Activated CD4-positive, alpha-beta T cell treated with anti-CD3 and anti-CD28 coated beads, Interleukin-2, Interleukin-6, amounts not matched to agents 100 ng/mL and 50 ng/mL, durations not matched to agents 16 hours and 8 hours (primary cell): ENCODE data around the gene LILRA5.
A peak's percentile ranks its signal among the peaks of the same experiment; 100 is the strongest.
"Not testable (repeated sequence)": the region's sequence is repeated elsewhere in the genome, so short reads cannot be mapped to it uniquely, and the experiment has no call there.

Source experiments
- DNase-seq: peaks from one replicate; pipeline ENCODE4 v3.0.0-alpha.2; 2020

LILRA5 gene

DNA sequence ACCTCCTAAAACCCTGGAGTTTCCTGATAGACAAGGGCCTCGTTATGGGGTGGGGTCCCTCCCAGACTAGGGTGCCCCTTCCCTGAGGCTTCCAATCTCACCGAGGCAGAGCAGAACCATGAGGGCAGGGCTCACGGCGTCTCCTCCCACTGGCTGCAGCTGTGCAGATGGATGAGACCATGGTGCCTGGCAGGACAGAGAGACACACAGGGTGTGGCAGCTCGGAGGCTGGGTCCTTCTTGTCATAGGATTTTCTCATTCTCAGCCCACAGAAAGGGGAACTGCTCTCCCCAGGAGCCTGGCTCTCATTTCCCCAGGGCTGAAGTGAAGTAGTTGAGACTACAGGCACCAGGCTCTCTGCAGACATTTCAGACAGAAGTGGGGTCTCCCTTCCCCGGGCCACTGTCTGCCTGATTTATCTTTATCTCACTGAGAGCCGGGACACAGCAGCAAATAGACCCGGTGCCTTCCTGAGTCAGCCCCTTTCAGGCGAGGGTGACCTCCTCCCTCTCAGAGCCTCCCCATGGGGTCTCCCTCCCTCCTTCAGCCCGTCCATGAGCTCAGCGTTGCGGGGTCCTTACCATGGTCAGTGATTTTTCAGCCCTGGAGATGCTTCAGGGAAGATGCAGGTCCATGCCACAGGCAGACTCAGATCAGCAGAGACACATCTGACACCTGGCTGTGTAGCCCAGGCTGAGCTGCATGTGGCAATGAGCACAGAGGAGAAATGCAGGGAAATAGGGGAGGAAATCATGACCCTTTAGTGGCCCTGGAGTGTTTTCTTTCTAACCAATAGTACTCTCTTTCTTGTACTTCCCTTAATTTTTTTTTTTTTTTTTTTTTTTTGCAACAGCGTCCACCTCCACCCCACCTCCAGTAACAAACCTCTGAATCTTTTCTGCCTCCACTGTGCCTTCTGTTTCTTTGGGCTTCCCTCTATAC is at the start of gene LILRA5:
Gene LILRA5, minus strand, starts transcription at position 731 of the 942 bp plus-strand sequence. Its CDS starts 147 bp downstream, at position 584.
- no peak for DNase-seq

DNA sequence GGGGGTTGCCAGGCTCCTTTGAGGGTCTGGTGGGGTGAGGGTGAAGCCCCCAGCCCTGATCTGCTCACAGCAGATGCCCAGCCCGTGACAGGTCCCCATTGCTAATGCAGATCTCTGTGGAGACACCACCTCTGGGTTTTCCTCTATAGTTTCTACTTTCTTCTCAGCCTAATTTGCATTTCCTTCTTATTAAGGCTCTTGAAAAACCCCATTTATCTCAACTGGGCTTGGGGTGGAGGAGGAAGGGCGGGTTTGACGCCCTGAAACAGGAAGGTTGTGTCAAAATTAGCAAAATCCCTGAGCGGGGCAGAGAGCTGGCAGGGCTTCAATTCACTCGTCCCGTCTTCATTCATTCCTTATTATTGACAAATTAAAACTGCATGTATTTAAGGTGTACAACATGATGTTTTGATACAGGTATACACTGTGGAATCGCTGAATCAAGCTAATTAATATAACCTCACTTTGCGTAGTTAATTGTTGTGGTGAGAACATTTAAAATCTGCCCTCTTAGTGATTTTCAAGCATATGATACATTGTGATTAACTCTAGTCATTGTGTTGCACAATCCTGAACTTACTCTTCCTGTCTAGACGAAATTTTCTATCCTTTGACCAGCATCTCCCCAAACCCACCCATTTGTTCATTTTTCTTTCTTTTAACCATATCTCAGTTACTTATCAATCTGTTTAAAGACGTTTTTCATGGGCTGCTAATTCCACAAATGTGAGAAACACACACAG is 48.9 kb upstream of the LILRA5 start:
- not testable (repeated sequence) for DNase-seq

DNA sequence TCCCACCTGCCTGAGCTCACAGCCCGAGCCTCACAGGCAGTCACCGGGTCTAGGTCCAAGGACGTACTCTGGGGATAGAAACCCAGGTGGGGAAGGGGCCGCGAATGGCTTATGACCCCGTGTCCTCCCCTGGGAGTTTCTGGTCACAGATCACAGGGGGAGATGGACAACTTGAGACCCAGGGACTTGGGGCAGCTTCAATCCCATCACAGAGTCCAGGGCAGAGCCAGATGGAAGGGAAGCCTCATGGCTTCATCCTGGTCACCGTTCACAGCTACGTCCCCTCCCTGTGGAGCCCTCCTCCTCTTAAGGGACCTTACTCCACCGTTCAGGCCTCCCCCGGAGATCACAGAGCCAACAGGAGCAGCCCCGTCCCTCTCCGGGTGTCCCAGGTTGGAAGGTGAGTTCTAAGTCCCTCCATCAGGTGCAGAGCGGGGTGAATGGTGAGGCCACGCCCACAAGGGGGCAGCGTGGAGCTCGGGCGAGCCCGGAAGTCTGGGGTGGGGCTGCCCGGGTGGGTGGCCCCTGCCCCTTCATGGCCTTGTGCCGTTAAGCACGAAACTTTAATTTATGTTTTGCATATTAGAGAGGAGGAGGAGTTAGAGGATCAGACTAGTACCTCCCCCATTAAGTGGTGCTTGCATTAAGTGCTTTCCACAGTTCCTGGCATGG is 46.3 kb upstream of the LILRA5 start:
- DNase-seq: peak; percentile 66

DNA sequence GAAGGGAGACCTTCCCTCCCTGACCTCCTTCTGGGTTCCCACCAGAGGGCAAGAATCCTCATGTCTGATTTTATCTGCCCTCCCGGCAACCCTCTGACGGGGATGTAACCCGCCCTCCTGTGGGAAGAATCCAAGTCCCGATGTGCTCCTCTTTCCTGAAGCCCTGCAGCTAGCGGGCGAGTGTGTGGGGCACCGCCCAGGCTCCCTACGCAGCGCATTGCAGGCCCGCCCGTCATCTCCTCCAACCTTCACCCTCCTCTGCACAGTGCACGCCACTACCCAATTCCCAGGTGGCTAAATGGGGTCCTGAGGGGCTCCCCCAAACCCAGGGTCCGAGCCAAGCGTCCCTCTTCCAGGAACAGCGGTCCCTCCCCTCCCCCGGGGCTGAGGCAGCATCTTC is 44.4 kb upstream of the LILRA5 start:
- no peak for DNase-seq

DNA sequence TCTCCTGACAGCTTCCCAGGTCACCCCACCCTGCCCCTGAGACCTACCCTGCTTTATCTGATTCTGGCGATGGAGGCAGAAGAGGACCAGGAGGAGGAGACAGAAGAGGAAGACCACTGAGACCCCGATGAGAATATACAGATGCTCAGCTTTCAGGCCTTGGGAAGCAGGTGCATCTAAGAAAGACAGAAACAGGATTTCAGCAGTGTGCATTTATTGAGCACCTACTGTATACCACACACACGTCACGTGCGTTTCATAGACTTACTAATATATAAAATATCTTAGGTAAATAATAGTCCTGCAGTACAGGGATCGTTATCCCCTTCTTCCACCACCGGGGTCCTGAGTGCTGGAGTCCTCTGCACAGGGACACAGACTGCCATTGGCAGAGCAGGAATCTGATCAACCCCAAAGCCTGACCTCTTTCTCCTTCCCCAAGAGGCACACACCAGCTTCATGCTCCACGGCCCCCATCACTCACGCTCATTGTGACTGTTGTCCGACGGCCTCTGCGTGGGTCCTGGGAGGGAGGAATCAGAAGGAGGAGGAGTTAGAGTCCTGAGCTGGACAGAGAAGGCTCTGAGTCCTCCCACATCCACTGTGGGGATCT is 43.6 kb upstream of the LILRA5 start:
- no peak for DNase-seq

DNA sequence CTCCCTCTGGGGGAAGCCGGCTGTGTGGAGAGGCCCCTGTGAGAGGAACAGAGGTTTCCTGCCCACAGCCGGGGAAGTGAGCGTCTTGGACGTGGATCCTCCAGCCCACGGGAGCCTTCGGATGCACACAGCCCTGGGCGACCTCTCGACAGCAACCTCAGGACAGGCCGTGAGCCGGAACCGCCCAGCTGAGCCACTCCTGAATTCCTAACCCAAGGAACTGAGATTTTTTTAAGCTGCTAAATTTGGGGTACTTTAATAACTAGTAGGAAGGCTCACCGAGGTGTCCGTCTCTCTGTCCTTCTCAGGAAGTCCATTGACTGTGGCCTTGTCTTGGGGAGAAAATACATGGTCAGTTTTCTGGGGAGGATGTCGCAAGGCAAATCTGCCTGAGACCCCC is 42.7 kb upstream of the LILRA5 start:
- DNase-seq: no peak

DNA sequence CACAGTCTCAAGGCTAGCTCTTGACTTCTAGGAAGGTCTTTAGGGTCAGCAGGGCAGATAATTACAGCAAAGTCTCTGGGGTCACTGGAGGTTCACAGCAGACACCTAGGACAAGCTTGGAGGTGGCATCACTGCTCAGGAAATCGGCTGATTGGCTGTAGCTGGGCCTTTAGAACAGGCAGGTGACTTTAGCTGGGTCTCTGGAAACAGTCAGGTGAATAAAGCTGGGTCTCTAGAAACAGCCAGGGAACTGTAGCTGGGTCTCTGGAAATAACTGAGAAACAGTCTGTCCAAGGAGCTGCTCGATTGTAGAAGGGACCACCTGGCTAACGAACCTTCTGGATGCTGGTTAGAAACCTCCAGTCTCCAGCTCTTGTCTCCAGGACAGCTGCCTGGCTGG is 41.8 kb upstream of the LILRA5 start:
- no peak for DNase-seq

DNA sequence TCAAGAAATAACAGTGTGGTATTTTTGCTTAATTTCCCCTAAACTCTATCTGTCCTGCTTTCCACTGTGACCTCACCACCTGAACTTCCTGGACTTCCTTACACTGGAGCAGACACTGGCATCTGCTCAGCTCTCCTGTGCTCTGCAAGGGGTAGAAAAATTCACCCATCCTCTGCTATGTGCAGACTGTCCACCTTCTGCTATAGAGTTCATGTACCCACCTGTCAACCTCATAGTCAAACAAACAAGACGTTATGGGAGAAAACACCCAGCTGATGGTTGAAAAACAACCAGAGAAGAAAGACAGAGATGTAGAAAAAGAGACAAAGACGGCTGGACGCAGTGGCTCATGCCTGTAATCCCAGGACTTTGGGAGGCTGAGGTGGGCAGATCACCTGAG is 39.6 kb upstream of the LILRA5 start:
- DNase-seq: no peak

DNA sequence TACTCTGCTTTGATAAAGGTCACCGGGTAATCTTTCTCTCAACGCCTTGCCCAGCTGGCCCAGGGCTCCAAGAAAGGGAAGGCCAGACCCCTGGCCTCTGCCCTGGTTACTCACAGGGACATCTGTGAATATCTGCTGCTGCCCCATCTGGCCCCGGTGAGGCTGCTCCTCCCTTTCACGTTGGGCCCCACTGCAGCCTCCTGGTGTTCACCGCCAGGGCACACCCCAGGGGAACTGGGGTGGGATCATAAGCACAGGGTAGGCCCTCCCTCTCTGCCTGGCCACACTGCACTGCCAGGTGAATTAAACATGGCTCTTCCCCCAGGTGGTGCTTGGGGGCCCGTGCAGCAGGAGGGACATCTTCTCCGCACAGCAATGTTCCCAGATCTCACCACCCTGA is 39.1 kb upstream of the LILRA5 start:
- no peak for DNase-seq

DNA sequence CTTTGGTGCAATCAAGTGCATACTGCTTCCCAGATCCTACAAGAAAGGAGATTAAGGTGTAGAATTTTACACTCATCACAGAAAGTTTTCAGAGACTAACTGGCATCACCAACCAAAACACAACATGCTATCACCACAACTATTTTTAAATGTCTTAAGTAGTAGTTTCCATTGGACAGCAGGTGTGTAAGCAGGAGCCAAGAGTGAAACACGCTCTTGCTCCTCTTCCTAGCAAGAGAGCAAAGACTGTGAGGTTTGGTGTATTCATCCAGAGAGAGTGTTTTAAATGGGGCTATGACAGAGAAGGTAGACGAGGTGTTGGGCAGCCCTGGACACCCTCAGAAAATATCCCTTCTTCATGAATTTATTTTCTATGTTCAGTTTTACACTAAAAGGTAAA is 38.5 kb upstream of the LILRA5 start:
- DNase-seq: no peak

DNA sequence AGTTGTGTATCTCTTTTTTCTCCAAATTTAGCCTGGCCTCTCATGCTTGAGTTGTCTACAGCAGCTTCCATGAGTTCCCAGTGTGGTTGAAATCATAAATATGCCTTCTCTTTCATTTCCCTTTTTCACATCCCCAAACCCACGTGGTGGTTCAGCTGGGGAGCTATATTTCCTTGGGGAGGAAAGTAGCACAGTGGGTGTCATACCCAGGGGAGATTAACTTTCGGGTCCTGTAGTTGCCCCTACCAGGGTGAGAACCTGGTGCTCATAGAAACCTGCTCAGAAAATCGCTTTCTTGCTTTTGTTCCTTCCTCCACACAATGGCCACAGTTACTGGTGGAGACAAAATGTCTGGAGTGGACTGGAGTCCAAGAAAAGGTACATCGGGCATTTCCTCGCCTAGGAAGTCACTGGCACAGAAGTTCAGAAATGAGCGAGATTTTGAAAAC is 33.0 kb upstream of the LILRA5 start:
- DNase-seq: no peak

DNA sequence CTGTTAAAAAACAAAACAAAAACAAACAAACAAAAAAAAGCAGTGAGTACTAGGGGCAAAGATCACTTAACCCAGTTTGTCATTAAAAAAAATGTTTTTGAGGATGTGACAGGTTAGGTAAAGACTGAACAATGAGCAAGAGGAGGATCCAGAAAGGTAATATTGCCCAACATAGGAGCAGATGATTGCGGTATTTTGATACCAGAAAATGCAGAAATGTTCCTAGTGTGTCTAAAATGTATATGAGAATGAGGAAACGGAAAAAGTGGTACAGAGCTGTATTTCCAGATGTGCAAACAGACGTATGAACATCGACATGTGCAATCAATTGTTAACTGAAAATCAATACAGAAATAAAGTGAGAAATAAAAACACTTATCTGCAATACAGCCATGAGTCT is 30.9 kb upstream of the LILRA5 start:
- DNase-seq: no peak

DNA sequence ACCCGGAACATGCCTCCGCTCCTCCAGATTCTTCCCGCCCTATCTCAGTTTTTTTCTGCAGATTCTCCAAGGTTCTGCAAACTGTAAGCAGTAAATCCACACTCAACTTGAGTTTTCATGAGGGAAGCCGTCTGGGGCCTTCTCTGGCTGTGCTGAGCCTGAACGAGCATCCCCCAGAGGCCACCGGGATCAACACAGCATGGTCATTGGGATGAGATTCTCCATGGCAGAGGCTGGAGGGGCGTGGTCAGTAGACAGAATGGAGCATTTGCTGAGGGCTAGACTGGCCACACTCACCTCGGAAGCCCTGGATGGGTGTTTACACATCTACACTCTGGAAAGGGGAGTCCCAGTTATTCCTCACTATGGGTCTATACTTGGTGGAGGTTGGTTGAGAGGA is 28.3 kb upstream of the LILRA5 start:
- no peak for DNase-seq

DNA sequence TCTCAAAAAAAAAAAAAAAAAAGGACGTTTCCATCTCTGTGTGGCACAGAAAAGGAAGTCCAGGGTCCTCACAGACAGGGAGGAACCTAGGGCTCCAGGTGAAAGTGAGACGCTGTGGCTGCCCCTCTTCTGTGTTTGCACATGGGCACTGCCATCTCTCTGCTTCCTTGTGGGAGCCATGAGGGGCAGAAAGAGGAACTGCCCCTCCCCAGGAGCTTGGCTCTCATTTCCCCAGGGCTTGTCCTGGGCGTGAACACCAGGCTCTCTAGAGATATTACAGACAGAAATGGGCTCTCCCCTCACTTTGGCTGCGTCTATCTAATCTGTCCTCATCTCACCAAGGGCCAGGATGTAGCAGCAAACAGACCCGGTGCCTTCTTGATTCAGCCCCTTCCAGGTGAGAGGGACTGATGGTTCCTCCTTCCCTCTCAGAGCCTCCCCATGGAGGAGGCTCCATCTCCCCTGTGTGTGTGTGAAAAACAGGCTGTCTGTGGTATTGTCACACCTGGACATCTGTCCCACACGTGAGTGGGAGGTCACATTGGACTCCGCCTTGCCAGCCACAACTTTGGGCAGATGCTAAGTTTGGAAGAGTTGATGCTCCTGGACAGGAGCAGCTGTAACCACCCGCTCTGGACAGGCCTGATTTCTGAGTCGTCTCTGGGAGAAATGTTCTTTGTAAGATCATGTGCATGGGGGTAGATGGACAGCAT is 26.8 kb upstream of the LILRA5 start:
- DNase-seq: no peak

DNA sequence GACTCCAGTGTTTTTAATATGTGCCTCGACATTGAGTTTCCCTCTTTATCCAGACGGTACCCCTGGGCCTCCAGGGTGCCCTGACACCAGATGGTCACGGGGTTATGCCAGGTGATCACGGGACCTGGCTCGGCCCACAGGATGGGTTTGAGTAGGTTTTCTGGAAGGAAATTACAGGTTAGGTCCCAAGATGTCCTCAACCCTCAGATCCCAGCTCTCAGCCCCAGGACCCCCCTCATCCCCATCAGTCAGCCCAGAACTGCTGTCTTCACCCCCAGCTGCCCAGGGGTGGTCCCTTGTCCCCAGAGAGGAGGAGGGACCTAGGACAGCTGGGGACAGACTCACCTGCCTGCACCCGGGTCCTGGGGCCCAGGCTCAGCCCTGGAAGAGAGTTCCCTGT is 25.6 kb upstream of the LILRA5 start:
- no peak for DNase-seq

DNA sequence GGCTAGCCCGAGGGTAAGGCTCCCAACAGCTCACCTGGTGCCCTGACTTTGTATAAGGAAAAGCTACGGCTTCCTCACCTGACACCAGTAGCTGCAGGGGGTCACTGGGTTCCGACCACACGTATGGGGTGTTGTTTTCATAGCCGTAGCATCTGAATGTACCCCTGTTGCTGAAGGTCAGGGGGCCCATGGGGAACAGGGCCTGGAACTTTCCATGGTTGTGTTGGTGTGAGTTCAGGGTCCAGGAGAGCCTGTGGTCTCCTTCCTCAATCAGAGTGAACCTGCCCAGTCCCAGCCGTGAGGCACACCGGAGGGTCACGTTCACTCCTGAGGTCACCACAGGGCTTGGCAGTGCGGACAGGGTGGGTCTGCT is 24.9 kb upstream of the LILRA5 start:
- no peak for DNase-seq

DNA sequence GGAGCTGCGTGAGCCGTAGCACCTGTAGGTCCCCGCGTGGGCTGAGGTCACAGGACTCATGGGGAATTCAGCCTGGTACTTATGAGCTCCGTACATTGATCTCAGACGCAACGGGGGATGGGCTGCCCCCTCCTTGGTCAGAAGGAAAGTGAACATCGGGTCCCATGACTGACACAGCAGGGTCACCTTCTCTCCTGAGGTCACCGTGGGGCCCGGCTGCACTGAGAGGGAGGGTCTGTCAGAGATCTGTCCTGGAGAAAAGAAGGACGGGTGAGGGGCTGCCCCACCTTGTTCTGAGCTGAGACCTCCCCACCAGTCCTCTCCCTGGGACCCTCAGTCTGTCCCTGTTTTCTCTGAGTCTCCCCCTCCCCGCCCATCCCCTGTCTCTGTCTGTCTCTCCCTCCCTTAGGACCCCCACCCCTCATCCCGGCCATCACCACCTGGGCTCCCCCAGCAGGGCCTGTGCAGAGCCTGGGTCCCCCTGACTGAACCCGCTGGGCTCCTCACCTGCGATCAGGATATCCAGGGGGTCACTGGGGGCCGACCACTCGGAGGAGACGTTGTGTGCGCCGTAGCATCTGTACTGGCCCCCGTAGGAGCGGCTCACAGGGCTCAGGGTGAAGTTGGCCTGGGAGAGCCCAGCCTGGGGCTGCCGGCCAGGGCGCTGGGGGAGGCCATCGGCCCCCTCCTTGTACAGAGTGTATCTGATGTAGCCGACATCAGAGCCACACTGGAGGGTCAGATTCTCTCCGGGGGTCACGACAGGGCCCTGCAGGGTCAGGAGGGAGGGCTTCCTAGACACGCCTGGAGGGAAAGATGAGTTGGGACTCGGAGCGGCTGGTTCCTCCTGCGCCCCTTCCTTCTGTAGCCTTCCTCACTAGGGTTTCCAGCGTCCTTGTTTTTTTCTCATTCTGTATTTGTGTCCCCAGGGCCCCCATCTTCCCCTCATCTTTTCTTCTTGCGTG is 24.2 kb upstream of the LILRA5 start:
- DNase-seq: no peak

DNA sequence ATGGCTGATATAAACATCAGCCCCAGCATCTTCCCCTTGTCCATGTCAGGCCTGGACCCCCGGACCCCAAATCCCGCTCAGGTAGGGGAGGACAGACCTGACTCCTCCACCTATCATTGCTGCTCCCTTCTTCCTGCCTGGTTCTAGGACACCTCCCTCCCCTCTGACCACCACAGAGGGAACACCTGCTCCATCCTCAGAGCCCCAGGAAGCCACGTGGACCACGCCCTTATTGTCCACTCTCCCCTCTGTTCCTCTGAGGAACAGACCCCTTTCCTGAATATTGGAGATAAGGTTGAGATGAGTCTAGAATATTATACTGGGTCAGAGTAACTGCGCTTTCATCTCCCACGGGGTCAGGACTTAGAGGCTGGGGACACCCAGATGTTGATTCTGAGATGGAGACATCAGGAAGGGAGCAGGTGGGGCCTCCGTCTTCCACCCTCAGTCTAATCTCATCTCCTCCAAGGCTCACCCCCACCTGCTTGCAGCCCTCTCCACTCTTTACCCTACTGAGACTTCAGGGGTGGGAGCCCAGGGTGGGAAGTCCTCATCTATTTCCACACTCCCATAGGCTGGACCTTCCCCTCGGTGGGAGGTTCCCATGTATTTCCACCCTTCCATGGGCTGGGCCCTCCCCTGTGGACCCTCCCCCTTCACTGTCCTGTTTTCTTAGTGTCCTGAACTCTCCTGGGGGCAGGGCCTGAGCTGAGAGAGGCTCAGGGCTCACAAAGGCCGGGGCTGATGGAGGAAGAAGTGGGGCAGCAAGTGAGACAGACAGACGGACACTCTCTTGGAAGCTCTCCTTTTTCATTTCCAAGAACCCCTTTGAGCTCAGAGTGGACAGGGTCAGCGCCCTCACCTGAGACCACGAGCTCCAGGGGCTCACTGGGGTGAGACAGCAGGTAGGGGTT is 23.3 kb upstream of the LILRA5 start:
- no peak for DNase-seq

DNA sequence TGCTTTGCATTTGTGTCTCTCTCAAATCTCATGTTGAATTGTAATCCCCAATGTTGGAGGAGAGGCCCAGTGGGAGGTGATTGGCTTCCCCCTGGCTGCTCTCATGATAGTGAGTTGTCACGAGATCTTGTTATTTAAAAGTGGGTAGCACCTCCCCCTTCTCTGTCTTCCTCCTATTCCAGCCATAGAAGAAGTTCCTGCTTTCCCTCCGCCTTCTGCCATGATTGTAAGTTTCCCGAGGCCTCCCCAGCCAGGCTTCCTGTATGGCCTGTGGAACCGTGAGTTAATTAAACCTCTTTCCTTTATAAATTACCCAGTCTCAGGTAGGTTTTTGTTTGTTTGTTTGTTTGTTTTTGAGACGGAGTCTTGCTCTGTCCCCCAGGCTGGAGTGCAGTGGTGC is 22.2 kb upstream of the LILRA5 start:
- DNase-seq: no peak
